ENCODE results near the gene LRRIQ4.

DNA sequence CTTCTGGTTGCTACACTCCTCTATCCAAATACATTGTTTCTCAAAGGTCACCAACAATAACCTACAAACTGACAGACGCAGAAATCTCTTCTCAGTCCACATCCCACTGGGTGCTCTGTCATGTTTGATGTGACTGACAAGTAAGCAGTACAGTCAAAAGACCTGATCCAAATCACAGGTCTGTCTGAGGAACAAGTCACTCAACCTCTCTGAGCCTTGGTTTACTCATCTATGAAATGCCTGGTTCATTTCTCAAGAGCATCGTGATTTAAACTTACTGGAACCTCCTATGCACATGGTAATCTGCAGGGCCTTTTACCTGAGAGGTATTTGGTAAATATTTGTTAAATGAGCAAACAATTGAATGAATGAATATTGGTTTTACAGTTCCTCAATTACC, 51.6 kb downstream of the LRRIQ4 start:
- no peak for TF ChIP-seq EZH2 (IDR thresholded peaks at IDR 0.05; ENCODE audit: insufficient read depth, low read length)
- TF ChIP-seq, protein P1, sequence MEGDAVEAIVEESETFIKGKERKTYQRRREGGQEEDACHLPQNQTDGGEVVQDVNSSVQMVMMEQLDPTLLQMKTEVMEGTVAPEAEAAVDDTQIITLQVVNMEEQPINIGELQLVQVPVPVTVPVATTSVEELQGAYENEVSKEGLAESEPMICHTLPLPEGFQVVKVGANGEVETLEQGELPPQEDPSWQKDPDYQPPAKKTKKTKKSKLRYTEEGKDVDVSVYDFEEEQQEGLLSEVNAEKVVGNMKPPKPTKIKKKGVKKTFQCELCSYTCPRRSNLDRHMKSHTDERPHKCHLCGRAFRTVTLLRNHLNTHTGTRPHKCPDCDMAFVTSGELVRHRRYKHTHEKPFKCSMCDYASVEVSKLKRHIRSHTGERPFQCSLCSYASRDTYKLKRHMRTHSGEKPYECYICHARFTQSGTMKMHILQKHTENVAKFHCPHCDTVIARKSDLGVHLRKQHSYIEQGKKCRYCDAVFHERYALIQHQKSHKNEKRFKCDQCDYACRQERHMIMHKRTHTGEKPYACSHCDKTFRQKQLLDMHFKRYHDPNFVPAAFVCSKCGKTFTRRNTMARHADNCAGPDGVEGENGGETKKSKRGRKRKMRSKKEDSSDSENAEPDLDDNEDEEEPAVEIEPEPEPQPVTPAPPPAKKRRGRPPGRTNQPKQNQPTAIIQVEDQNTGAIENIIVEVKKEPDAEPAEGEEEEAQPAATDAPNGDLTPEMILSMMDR (IDR thresholded peaks at IDR 0.05; ENCODE audit: insufficient read depth, low read depth, low read length) = no peak

Data from astrocyte (in vitro differentiated cells and primary cell).